Measurements from ENCODE around the gene FOXF2. TPM values are rescaled to one million over a fixed set of nuclear protein-coding genes. Genes with fewer than 3 reads are reported as not detected.

The FOXF2 gene
- total RNA-seq, 2 donors from 2014 or later: 0.11 TPM; not detected in 1

DNA sequence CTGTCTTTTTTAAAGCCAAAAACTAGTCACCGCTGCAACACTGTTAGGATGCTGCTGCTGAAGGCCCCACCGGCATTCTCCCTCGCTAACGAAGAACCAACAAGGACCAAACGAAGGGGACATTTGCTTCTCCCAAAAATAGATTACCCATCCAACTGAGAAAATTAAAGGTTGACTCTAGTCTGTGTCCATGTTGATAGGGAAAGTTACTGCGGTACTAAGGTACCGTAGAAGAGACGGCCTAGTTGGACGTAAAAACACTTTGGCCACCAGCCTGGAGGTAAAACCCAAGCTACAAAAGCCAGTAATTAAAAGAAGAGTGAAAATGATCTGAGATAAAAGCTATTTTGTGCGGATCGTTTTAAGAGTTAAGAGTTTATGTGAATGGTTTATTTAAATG lies 11.8 kb upstream of the FOXF2 start:
- H3K27ac Mint-ChIP-seq: no peak overlapping the region
- peaks cover 98% of the 10 kb centered on the region for H3K27me3 Mint-ChIP-seq (ENCODE audit: insufficient read depth)
- peak overlapping the region; percentile 35 for H3K4me3 Mint-ChIP-seq
- H3K9me3 Mint-ChIP-seq: no peaks in the 10 kb centered on the region
- peaks cover 2% of the 10 kb centered on the region for H3K4me1 Mint-ChIP-seq
- WGBS, 2 experiments (ENCODE audit: insufficient coverage in 1 of 2, insufficient read length in 1 of 2): 44 to 46% methylated on average over 6 to 11 of the region's 11 CpGs
- H3K27ac ChIP-seq (ENCODE audit: low read depth, low read length): no peak overlapping the region
- TF ChIP-seq, protein P1, sequence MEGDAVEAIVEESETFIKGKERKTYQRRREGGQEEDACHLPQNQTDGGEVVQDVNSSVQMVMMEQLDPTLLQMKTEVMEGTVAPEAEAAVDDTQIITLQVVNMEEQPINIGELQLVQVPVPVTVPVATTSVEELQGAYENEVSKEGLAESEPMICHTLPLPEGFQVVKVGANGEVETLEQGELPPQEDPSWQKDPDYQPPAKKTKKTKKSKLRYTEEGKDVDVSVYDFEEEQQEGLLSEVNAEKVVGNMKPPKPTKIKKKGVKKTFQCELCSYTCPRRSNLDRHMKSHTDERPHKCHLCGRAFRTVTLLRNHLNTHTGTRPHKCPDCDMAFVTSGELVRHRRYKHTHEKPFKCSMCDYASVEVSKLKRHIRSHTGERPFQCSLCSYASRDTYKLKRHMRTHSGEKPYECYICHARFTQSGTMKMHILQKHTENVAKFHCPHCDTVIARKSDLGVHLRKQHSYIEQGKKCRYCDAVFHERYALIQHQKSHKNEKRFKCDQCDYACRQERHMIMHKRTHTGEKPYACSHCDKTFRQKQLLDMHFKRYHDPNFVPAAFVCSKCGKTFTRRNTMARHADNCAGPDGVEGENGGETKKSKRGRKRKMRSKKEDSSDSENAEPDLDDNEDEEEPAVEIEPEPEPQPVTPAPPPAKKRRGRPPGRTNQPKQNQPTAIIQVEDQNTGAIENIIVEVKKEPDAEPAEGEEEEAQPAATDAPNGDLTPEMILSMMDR (conservative IDR thresholded peaks at IDR 0.05): no peak
- no peak overlapping the region for H3K9ac ChIP-seq (ENCODE audit: extremely low read depth, low read length, poor library complexity, severe bottlenecking)
- no peaks in the 10 kb centered on the region for H3K36me3 ChIP-seq (ENCODE audit: control insufficient read depth, insufficient read depth, low read length)
- H3K27me3 ChIP-seq (ENCODE audit: control insufficient read depth, insufficient read depth, low read length, poor library complexity, severe bottlenecking): peaks cover 100% of the 10 kb centered on the region
- no peaks in the 10 kb centered on the region for H3K36me3 Mint-ChIP-seq (ENCODE audit: low read depth)
- DNase-seq: no peak
- no peak overlapping the region for H3K4me3 ChIP-seq (ENCODE audit: low read length)
- no peaks in the 10 kb centered on the region for H3K9me3 ChIP-seq (ENCODE audit: control insufficient read depth, low read length)
- H3K4me1 ChIP-seq (ENCODE audit: control insufficient read depth, insufficient read depth, low read length): no peaks in the 10 kb centered on the region

DNA sequence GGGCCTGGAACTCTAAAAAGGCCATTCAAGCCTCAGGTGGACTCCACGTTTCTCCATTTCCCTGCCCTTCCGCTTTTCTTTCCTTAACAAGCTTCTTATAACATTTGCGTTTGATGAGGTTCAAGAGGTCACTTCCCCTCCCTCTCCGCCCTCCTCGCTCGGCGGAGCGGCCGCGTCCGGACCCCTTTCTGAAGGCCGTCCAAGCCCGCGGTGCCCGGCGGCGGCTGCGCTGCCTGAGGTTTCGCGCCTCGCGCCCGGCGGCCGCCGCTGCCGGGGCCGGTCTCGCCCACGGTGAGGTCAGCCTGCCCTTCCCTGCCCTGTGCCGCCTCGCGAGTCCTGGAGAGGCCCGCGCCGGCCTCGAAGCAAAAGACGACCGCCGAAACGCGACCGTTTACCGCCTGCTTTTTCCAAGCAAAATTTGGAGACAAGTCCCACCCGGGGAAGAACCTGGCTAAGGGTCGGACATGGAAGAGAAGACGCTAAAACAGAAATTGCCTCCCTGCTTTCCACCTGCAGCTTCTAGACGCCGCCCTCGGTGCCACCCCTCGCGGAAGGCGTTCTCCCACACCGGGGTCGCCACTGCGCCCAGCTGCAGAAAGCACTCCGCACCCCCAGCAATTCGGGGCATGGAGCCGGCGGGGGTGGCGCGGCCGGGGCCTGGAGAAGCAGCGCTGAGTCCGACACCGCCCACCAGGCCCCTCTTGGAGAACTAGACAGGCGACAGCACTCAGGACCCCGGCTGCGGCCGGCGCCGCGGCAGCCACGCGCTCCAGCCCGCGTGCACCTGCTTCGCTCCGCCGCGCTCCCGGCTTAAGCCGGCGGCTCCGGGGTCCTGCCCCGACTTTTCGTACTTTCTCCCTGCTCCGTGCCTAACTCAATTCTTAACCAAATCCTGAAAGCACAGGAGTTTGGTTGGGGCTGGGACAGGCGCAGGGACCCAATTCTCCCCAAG lies 11.0 kb upstream of the FOXF2 start:
- H3K27ac Mint-ChIP-seq: no peak overlapping the region
- Histone ChIP-seq H3K27me3 (ENCODE audit: control insufficient read depth, insufficient read depth, low read length, poor library complexity, severe bottlenecking) (peaks cover 100% of the 10 kb centered on the region), H3K9ac (ENCODE audit: extremely low read depth, low read length, poor library complexity, severe bottlenecking) (no peak overlapping the region), H3K36me3 (ENCODE audit: control insufficient read depth, insufficient read depth, low read length) (no peaks in the 10 kb centered on the region), H3K4me3 (ENCODE audit: low read length) (peak overlapping the region; percentile 67), H3K9me3 (ENCODE audit: control insufficient read depth, low read length) (no peaks in the 10 kb centered on the region), H3K27ac (ENCODE audit: low read depth, low read length) (no peak overlapping the region), H3K4me1 (ENCODE audit: control insufficient read depth, insufficient read depth, low read length) (no peaks in the 10 kb centered on the region)
- H3K36me3 Mint-ChIP-seq (ENCODE audit: low read depth): no peaks in the 10 kb centered on the region
- H3K27me3 Mint-ChIP-seq (ENCODE audit: insufficient read depth): peaks cover 98% of the 10 kb centered on the region
- WGBS, 2 experiments (ENCODE audit: insufficient coverage in 1 of 2, insufficient read length in 1 of 2): 1% methylated on average over 56 to 89 of the region's 89 CpGs
- peak overlapping the region; percentile 35 for H3K4me3 Mint-ChIP-seq
- H3K4me1 Mint-ChIP-seq: peaks cover 2% of the 10 kb centered on the region
- DNase-seq: peak; percentile 75
- H3K9me3 Mint-ChIP-seq: no peaks in the 10 kb centered on the region
- TF ChIP-seq, protein P1 (conservative IDR thresholded peaks at IDR 0.05): no peak

DNA sequence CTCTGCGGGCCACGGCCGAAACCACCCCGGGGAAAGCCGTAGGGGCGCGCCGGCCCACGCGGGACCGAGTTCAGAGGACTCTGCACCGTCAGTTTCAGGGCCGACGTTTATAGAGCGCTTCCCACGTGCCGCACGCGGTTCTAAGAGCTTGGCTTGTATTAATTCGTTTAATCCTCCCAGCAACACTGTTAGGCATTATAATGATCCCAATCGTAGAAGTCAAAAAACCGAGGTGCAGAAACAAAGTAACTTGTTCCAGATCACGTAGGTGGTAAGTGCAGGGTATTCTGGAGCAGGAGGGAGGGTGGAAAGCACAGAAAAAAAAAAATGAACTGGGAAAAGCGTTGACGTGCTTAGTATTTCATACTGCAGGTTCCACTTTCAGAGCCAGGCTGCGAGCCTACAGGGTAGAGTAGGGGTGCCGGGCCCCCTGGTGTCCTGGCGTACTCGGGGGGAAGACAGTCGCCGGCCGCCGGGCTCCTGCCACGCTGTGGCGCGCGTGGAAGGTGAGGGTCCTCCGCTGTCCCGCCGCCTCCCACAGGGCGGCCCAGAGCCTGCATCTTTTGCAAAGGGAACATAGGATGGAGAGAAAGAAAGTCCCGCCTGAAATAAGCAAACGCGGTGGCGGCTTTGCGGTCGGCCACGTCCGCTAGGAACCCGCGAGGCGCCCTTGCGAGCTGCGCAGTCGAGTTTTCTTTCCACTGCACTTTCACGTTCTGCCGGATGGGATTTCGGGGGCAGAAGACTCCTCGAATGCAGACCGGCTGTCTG lies 10.2 kb upstream of the FOXF2 start:
- peaks cover 2% of the 10 kb centered on the region for H3K4me1 Mint-ChIP-seq
- peak overlapping the region; percentile 67 for H3K4me3 ChIP-seq (ENCODE audit: low read length)

More for the DNA sequence above, 10.2 kb upstream of the FOXF2 start:
- Mint-ChIP-seq H3K36me3 (ENCODE audit: low read depth) (no peaks in the 10 kb centered on the region), H3K27me3 (ENCODE audit: insufficient read depth) (peaks cover 97% of the 10 kb centered on the region), H3K4me3 (peak overlapping the region; percentile 24), H3K27ac (no peak overlapping the region), H3K9me3 (no peaks in the 10 kb centered on the region)
- TF ChIP-seq, protein P1 (conservative IDR thresholded peaks at IDR 0.05): no peak
- H3K36me3 ChIP-seq (ENCODE audit: control insufficient read depth, insufficient read depth, low read length): no peaks in the 10 kb centered on the region
- 1 to 2% methylated on average over 43 to 60 of the region's 60 CpGs for WGBS, 2 experiments (ENCODE audit: insufficient coverage in 1 of 2, insufficient read length in 1 of 2)
- peaks cover 100% of the 10 kb centered on the region for H3K27me3 ChIP-seq (ENCODE audit: control insufficient read depth, insufficient read depth, low read length, poor library complexity, severe bottlenecking)
- H3K9me3 ChIP-seq (ENCODE audit: control insufficient read depth, low read length): no peaks in the 10 kb centered on the region
- H3K27ac ChIP-seq (ENCODE audit: low read depth, low read length): no peak overlapping the region
- H3K9ac ChIP-seq (ENCODE audit: extremely low read depth, low read length, poor library complexity, severe bottlenecking): no peak overlapping the region
- H3K4me1 ChIP-seq (ENCODE audit: control insufficient read depth, insufficient read depth, low read length): no peaks in the 10 kb centered on the region
- no peak for DNase-seq
